GM19324 (cell line): ENCODE data around the gene CD99.
"Not testable (repeated sequence)": the region's sequence is repeated elsewhere in the genome, so short reads cannot be mapped to it uniquely, and the experiment has no call there.

Experiments
- ATAC-seq: cut with Tn5 transposase; IDR thresholded peaks from one replicate; pipeline ENCODE4 v1.9.1; 2021; ENCODE audit warnings: mild to moderate bottlenecking, moderate library complexity; ENCODE audit not compliant: unreplicated experiment, low FRiP score

Gene CD99

DNA sequence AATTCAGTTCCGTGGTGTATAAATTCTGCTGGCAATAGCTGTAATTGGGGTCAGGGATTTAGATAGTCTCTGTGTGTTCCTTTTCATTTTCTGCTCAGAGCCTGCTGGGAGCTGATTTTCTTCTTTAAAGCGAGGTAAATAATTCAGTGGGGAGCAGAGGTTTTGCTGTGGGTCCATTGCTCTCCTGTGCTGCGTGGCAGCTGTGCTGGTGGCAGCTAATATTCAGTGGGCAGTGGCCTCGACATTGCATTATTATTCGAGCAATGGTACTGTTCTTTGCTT, 74.4 kb downstream of the CD99 start:
- no peak for ATAC-seq

DNA sequence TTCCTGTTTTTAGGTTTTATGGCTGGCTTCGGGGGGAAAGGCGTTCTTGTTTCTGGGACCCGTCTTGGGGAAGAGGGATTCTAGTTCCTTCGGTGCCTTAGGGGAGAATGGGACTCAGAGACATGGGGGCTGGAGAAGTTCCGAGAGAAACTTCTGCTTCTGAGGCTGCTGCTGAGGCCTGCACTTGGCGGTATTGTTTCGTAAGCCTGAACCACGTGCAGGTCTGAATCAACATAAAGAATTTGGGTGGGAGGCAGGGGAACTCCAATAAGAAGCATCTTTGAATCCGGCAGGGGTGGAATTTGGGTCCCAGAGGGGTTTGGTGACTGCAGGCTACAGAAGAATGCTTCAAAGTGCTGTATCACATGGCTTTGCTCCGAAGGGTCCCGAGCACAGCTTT, 75.8 kb downstream of the CD99 start:
- no peak for ATAC-seq

DNA sequence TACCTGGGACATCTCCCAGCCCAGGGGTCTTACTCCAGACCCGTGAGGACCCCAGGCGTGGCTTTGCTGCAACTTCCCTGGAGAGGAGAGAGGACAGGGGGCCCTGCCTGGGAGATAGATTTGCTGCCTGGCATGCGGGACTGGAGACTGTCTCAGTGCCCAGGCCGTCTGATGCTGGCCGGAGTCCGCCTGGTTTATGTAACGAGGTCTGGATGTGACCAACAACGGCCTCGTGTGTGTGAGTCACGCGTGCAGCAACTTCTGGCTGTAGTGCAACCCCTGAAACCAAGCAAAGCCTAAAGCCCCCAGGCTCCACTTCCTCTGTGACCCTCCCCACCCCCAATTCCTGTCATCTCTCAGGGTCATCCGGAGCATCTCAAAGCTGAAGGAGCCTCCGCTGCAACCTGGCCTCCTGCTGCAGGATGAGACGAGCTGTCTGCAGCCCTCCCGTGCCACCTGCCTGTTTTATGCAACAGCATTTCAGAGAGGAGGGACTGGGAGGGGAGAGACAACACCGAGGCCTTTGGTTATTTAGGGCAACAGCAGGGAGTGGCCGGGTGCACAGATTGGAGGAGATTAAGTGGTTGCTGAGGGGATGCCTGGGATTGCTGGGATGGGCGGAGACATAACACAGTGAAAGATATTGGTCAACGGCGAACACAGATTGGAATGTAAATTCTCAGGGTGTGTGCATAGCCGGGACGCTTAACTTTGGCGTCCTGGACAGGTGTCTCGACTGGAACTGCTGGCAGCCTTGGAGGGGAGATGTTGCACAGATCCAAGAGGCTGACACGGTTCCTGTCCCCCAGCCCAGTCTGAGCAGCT, 76.7 kb downstream of the CD99 start:
- no peak for ATAC-seq

DNA sequence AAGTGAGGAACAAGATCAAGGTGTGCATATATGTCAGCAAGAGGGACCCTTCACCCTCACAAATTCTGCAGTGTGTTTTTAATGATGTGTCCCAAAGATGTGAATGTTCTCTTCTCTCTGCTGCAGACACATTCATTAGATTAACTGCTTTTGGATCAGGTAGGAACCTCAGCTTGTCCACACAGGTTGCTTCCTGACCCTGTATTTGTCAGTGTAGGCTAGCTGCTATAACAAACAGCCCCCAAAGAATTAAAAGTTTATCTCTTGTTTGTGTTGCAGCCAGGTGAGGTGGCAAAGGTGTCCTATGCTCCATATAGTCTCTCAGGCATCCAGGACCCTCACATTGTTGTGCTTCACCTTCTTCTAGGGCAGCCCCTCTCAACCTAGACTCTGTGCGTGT, 78.5 kb downstream of the CD99 start:
- no peak for ATAC-seq

DNA sequence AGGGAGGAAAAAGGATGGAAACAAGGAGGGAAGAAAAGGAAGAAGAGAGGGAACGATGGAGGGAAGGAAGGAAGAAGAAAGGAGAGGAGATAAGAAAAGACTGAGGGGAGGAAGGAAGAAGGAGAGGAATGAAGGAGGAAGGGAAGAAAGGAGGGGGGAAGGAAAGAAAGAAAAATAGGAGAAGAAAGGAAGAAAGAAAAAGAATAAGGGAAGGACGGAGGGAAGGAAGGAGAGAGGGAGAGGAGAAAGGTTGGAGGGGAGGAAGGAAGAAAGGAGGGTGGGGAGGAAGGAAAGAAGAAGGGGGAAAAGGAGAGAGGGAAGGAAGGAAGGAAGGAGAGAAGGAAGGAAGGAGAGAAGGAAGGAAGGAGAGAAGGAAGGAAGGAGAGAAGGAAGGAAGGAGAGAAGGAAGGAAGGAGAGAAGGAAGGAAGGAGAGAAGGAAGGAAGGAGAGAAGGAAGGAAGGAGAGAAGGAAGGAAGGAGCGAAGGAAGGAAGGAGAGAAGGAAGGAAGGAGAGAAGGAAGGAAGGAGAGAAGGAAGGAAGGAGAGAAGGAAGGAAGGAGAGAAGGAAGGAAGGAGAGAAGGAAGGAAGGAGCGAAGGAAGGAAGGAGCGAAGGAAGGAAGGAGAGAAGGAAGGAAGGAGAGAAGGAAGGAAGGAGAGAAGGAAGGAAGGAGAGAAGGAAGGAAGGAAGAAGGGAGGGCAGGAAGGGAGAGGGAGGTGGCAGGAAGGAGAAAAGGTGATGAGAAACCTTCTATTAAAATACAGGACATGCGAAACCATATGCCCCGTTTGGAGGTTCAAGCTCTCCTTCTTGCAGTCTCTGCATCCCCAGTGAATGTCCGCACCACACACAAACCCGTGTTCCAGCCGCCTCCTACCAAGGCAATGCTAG, 82.3 kb downstream of the CD99 start:
- ATAC-seq = not testable (repeated sequence)

DNA sequence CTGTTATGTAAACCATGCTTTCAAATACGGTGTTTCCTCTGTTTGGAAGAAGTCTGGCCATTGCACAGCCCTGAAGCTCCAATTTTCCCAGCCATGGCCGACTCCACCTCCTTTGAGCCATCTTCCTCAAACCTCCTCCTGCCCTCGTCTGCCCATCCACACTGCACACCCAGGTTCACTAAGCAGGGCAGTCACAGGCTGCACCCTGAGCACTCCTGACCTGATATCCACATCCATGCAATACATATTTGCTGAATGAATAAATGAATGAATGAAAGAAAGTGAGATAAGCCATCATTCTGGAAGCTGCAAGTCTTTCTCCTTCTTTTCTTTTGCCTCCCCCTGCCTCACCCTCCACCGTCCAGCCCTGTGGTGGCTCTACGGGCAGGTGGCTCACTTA, 83.0 kb downstream of the CD99 start:
- no peak for ATAC-seq

DNA sequence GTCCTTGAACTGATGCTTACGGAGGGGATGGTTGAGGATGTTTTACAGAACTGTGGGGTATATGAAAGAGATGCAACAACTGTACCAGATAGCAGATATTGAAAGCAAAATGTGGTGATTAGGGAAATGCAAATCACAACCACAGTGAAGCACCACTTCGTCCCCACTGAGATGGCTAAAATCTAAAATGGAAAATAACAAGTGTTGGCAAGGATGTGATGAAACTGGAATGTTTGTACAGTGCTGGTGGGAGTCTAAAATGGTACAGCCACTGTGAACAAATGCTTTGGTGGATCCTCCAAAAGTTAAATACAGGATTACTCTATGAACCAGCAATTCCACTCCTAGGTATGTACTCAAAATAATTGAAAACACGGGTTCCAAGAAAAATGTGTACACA, 83.7 kb downstream of the CD99 start:
- ATAC-seq = no peak

DNA sequence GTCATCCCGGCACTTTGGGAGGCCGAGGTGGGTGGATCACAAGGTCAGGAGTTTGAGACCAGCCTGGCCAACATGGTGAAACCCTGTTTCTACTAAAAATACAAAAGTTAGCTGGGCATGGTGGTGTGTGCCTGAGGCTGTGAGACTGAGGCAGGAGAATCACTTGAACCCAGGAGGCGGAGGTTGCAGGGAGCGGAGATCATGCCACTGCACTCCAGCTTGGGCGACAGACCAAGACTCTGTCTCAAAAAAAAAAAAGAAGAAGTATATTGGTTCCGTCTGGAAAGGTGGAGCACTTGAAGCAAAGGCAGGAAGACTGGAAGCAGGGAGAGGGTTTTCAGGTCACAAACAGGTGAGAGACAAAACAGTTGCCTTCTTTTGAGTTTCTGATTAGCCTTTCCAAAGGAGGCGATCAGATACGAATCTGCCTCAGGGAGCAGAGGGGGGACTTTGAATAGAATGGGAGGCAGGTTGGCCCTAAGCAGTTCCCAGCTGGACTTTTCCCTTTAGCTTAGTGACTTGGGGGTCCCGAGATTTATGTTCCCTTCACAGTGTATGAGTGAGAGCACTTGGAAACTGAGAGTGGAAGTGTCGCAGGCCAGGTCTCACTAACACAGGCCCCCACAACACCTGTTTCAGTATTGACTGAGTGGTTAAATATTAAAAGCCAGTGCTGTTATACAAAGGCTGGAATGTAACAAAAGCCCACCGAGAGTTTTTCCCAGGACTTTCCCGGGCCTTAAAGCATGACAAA, 89.6 kb downstream of the CD99 start:
- ATAC-seq = not testable (repeated sequence)

DNA sequence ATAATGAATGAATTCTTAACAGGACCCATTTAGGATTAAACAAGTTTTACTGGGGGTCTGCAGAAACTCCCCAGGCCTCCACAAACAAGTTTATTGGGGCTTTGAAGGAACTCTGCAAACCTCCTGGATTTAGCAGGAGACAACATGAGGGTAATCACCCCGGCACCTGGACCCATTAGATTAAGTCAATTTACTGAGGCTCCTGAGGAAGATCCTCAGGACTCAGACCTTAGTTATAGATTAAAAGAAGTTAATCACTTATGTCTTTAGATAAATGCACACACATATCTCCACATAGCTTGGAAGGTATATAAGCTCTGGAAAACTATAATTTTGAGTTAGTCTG, 90.1 kb downstream of the CD99 start:
- ATAC-seq = no peak

DNA sequence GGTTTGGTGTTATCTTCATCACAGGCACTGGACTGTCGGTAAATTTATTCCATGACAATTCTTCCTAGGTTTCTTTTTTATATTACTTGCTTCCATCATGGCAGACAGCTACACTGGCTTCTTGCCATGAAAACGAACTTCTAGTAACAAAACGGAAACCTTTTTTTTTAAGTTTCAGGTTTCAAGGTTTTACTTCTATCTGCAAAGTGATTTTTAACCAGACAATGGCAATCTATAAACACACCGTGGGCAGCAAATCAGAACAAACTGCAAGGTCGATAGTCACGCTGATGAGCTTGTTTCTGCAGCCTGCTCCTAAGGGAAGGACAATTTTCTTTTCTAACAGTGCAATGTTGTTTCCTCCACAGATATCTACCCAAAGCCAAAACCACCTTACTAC, 90.6 kb downstream of the CD99 start:
- ATAC-seq = no peak

DNA sequence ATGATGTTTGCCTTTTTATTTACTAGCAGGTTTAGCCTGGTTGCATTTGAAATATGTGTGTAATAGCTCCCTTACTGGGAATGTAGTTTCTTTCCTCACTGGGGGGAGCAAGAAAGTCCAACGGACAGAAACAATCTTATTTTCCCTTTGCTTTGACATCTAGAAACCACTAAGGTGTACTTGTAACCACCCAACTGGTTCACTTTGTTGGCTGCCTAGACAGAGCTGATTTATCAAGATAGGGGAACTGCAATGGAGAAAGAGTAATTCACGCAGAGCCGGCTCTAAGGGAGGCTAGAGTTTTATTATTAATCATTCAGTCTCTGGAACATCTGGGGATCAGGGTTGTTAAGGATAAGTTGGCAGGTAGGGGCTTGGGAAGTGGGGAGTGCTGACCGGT, 91.1 kb downstream of the CD99 start:
- no peak for ATAC-seq

DNA sequence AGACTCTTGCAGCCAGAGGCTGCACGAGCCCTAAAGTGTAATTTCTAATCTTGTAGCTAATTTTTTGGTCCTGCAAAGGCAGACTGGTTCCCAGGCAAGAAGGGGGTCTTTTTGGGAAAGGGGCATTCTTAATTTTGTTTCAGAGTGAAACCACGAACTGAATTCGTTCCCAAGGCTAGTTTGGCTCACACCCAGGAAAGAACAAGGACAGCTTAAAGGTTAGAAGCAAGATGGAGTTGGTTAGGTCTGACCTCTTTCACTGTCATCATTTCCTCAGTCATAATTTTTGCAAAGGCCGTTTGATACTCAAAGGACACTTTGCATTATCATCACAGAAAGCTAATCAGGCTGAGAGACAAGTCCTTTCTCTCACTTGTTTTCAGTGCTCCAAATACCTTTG, 91.7 kb downstream of the CD99 start:
- ATAC-seq = no peak

DNA sequence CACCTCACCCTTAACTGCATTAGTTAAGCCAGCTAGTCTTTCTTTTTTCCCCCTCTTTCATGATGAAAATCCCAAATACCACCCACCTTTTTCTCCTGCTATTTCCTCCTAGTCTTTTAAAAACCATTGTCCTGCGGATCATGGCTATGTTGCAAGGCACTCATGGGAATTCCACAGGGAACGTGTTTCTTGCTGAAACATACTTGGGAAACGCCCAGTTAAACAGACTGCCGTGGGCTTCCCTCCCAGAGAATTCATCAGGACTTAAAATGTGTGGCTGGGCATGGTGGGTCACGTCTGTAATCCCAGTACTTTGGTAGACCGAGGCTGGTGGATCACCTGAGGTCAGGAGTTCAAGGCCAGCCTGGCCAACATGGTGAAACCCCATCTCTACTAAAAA, 92.9 kb downstream of the CD99 start:
- no peak for ATAC-seq

DNA sequence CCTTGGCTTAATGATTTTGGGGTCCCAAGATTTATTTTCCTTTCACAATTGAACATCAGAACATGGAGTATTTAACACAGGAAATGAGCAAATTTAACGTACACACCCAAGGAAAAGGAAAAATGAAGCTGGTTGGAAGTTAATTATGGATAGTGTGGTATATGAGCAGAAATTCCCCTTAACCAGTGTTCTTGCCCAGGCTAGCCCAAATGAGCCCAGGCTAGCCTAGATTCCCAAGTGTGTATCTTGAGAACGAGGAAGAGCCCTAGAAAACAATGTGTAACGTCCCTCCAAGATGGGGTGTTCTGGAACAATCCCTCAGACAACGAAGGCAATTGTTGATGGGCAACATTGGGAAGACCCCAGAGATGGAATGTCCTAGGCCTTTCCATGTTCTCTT, 94.4 kb downstream of the CD99 start:
- ATAC-seq = no peak

DNA sequence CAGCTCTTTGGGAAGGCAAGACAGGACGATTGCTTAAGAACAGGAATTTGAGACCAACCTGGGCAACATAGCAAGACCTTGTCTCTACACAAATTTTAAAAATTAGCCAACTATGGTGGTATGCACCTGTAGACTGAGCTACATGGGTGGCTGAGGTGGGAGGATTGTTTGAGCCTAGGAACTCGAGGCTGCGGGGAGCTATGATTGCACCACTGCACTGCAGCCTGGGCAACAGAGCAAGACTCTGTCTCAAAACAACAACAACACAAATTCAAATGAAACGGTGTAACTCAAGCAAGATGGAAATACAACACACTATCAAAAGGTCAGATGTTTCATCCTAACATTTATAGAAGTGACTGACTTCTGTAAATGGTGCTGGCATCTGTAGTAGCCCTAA, 97.9 kb downstream of the CD99 start:
- ATAC-seq = no peak

DNA sequence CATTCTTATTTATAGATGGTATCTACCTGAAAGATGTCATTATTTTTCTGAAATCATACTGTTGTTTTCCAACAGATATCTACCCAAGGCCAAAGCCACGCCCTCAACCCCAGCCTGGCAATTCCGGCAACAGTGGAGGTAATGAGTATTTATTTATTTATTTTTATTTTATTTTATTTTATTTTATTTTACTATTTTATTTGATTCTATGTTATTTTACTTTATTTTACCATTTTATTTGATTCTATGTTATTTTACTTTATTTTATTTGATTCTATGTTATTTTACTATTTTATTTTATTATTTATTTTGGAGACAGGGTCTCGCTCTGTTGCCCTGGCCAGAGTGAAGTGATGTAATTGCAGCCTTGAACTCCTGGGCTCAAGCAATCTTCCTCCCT, 98.5 kb downstream of the CD99 start:
- ATAC-seq = no peak
